ENCODE results near the gene RBM19.

The RBM19 gene

DNA sequence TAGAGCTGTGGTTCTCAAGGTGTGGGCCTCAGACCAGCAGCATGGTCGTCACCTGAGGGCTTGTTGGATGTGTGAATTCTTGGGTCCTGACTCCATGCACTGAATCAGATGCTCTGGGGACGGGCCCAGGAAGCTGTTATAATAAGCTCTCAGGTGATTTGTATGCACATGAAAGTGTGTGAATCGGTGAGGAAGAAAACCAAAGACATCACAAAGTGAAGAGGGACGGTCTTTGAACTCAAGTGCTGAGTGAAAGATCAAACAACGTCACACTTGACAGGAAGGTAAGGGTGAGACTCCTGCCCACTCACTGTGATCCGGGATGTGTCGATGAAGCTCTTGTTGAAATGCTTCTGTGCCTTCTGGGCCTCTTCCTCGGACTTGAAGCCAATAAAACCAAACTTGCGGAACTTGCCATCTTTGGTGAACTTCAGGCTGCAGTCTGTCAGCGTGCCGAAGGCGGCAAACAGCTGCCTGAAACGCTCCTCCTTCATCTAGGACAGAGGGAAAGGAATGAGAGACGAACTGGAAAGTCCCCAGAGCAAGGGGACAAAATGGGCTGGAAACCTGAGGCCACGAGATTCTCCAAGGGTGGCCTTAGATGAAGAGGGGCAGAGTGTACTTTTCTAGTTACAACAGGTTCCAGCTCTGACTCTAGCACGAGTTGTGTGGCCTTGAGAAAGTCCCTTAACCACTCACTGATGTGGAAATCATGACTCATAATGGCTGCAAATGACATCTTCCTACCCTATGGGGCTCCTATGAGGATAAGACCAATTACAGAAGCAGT lies 4.0 kb downstream of the RBM19 start:
- DNase-seq (ENCODE audit: low read depth in 1 of 2, low spot score in 1 of 2): no peak
- TF ChIP-seq JUND (IDR thresholded peaks at IDR 0.05; ENCODE audit: low read depth): no peak
- in situ Hi-C loops (cut with HindIII; ENCODE audit: low pct_unique_long_range_greater_than_20kb, low sequenced_read_pairs): no loop called here

DNA sequence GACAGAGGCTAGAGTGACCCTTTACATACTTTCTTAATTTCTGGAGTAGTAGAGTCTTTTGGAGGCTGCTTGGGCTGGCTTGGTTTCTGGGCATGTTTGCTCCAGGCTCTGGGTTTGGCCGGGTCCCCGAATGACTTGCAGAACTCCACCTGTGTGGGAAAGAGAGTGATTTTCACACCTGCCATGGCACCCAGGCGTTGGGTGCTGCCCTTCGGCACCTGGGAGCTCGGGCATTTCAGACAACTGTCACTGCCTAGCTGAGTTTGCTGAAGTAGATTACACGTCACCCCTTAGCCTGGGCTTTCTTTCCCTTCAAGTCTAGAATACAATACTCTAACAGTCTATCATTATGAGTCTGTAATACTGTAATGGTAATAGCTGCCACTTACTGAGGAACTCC lies 6.1 kb downstream of the RBM19 start:
- in situ Hi-C loops (cut with HindIII; ENCODE audit: low pct_unique_long_range_greater_than_20kb, low sequenced_read_pairs): no loop called here
- DNase-seq (ENCODE audit: low read depth in 1 of 2, low spot score in 1 of 2): no peak
- no peak for TF ChIP-seq JUND (IDR thresholded peaks at IDR 0.05; ENCODE audit: low read depth)

DNA sequence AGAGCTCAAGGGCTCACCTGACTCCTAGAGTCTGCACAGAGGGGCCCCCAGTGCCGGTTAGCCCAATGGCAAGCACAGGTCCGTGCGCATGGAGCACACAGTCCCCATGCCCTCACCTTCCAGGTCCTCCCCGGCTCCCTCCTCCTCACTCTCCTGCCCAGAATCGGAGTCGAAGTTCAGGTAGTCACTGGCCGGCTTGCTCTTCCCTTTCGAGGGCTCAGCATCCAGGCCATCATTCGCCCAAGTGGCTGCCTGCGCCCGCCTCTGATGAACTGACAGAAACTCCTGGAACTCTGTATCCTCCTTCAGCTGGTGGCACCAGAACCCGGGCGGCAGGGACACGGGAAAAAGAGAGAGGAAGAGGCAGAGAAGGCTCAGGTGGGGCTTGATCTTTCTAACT lies 7.0 kb downstream of the RBM19 start:
- in situ Hi-C loops (cut with HindIII; ENCODE audit: low pct_unique_long_range_greater_than_20kb, low sequenced_read_pairs): no loop called here
- no peak for TF ChIP-seq JUND (IDR thresholded peaks at IDR 0.05; ENCODE audit: low read depth)
- DNase-seq (ENCODE audit: low read depth in 1 of 2, low spot score in 1 of 2): no peak

DNA sequence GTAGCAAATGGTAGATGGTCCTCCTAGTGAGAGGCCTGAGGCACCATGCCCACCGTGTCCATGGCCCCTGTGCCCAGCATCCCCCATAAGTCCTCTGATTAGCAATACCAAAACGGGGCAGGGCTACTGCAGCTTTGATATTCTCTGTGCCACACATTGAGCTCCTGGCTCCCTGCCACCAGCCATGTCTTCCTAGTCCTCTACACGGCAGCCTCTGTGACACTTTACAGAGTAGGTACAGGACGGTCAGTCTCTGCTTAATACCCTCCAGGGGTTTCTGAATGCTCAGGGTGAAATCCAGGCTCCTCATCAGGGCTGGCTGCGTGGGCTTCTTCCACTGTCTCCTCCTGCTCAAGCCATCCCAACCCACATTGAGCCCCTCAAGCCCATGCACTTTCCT lies 8.0 kb downstream of the RBM19 start:
- no peak for TF ChIP-seq JUND (IDR thresholded peaks at IDR 0.05; ENCODE audit: low read depth)
- no peak for DNase-seq (ENCODE audit: low read depth in 1 of 2, low spot score in 1 of 2)
- in situ Hi-C loops (cut with HindIII; ENCODE audit: low pct_unique_long_range_greater_than_20kb, low sequenced_read_pairs): no loop called here

DNA sequence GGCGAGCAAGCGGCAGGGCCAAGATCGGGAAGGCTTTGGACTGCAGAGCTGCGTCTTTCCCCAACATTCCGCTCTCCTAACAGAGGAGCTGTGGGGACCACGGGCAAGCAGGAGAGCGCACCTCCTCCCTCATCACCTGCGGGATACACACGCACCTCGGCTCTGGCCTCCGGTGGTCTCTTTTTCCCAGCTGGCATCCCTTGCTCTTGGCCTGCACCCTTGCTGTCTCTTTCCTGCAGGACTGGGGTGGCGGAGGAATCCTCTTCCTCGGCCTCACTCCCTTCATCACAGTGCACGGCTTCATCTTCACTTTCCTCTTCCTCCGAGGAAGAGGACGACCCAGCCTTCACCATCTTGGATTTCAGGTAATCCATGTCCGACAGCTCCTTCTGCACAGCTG lies 8.5 kb downstream of the RBM19 start:
- in situ Hi-C loops (cut with HindIII; ENCODE audit: low pct_unique_long_range_greater_than_20kb, low sequenced_read_pairs): no loop called here
- TF ChIP-seq JUND (IDR thresholded peaks at IDR 0.05; ENCODE audit: low read depth): no peak
- no peak for DNase-seq (ENCODE audit: low read depth in 1 of 2, low spot score in 1 of 2)

DNA sequence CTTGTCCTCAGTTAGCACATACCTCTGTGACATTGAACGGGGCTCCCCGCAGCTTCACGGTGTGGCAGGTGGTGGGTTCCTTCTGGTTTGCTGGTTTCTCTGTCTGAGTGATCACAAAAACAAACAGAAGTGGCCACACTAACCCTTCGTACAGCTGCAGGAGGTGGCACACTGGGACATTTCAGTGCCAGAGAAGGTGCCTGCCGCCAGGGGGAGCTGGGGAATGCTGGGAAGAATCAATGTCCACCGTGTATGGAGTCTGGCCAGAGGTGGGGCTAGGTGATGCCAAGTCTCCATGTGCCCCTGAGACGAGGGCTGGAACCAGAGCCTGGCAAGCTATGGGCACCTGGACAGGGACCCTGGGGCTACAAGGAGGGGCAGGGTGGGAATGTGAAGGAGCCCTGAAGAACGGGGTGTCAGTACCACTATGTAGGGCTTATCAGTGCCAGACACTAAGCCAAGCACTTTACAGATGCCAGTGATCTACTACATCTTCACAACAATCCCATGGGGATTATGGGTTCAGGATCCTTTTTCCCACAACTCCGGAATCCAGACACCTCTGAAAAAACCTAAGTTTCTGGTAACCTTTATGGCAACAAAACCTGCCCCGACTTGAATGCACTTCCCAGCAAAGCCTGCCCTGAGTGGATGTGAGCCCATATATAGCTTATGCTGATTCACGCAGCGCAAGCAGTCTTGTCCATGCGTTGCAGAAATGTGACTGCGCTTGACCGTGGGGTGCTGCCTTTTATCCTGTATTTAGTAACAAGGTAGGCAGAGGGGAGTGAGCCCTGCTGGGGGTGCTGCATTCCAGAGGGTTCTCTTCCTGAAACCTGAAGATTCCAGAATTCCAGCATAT lies 10.8 kb downstream of the RBM19 start:
- peak in 1 of 2 experiments; percentile 71 for DNase-seq (ENCODE audit: low read depth in 1 of 2, low spot score in 1 of 2)
- in situ Hi-C loops (cut with HindIII; ENCODE audit: low pct_unique_long_range_greater_than_20kb, low sequenced_read_pairs): no loop called here
- no peak for TF ChIP-seq JUND (IDR thresholded peaks at IDR 0.05; ENCODE audit: low read depth)

DNA sequence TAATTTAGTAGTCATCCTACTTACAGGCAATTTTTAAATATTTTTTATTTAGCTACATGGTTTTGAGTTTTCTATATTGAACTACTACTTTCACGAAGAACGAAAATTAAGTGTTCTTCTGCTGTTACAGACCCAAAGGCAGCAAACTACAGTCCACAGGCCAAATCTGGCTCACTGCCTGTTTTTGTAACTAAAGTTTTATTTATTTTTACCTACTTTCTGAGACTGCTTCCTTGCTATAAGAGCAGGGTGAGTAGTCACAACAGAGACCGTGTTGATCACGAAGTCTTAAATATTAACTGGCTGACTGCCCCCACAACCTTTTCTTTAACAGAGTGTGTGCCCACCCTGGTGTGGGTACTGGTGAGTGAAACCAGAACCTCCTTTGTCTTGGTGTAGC lies 11.6 kb downstream of the RBM19 start:
- DNase-seq (ENCODE audit: low read depth in 1 of 2, low spot score in 1 of 2): no peak
- no peak for TF ChIP-seq JUND (IDR thresholded peaks at IDR 0.05; ENCODE audit: low read depth)
- in situ Hi-C loops (cut with HindIII; ENCODE audit: low pct_unique_long_range_greater_than_20kb, low sequenced_read_pairs): no loop called here

DNA sequence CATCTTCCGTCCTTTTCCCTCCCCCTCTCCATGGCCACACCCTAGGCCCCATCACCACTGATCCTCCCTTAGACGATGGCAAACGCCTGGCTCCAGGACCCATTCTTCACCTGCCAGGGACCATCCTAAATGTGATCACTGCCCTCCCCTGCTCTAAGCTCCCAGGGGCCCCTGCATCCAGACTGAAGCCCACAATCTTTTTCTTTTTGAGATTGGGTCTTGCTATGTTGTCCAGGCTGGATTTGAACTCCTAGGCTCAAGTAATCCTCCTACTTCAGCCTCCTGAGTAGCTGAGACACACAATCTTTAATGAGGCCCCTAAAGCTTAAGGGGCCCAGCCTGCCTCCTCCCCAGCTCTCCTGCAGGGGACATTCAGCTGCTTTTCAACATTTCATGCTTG lies 15.3 kb downstream of the RBM19 start:
- no peak for DNase-seq (ENCODE audit: low read depth in 1 of 2, low spot score in 1 of 2)
- in situ Hi-C loops (cut with HindIII; ENCODE audit: low pct_unique_long_range_greater_than_20kb, low sequenced_read_pairs): no loop called here
- TF ChIP-seq JUND (IDR thresholded peaks at IDR 0.05; ENCODE audit: low read depth): no peak

DNA sequence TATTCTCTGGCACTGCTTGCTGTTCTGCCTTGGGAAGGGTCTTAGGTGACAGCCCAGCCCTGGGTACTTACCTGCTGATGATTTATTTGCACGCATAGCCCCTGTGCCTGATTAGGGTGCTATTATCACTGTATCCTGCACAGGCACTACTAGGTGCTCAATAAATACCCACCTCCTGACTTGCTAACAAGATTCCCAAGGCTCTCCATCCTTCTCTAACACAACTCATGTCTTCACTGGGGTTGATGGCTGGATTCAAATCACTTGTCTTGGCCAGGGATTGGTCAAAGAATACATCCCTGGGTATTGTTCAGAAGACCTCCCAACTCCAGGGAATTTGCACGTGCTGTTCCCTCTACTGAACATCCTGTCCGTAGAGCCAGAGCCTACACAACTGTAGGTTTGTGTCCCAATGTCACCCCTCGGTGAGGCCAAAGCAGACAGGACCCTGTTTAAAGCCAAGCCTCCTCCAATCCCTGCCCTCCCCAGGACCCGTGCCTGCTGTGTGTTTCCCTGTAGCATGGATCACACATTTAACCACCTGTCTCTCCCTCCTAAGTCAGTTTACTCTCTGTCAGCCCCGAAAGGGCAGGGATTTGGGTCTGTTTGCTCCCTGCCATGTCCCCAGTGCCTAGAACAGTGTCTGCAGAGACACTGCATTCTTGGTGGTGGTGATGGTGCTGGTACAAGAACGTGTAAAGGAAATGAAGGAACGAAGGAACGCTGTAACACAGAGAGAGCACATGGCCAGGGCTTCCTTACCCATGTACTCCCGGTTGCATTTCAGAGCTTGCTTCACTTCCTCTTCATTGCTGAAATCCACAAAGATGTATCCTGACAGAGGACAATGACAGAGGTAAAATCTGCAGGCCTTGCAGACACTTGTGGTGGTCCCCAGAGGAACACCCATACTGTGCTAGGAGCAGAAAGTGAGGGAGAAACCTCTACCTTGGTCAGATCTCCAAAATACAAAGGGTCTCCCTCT lies 16.5 kb downstream of the RBM19 start:
- no peak for TF ChIP-seq JUND (IDR thresholded peaks at IDR 0.05; ENCODE audit: low read depth)
- in situ Hi-C loops (cut with HindIII; ENCODE audit: low pct_unique_long_range_greater_than_20kb, low sequenced_read_pairs): no loop called here
- DNase-seq (ENCODE audit: low read depth in 1 of 2, low spot score in 1 of 2): no peak

DNA sequence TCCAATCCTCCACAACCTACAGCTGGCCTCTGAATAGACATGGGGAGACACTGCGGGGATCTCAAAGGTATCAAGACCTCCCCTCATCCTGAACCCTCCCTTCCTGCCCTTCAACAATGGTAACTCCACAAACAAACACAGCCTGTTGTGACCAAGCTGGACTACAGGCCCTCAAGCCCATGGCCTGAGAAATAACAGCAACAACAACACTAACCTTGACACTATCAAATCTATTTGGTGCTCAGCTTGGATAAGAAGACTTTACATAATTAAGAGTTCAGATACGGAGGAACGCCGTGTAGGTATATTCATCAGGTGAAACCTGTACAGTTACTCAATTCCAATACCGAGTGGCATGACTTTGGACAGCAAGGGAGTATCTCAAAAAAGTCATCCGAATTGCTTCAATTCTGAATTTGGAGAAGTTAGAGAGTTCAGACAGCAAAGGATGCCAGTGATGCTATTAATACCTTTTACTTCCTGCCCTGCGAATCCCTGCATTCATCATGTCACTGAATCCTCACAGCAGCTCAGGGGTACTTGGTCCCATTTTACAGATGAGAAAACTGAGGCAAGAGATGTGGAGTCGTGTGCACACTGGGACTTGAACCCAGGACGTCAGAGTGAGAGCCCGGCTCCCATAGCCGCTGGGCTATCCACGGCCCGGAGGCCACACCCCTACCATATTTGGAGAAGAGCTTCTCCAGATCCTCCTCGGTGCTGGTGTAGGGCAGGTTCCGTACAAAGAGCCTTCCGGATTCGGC lies 17.8 kb downstream of the RBM19 start:
- no peak for TF ChIP-seq JUND (IDR thresholded peaks at IDR 0.05; ENCODE audit: low read depth)
- DNase-seq (ENCODE audit: low read depth in 1 of 2, low spot score in 1 of 2): no peak
- in situ Hi-C loops (cut with HindIII; ENCODE audit: low pct_unique_long_range_greater_than_20kb, low sequenced_read_pairs): no loop called here

DNA sequence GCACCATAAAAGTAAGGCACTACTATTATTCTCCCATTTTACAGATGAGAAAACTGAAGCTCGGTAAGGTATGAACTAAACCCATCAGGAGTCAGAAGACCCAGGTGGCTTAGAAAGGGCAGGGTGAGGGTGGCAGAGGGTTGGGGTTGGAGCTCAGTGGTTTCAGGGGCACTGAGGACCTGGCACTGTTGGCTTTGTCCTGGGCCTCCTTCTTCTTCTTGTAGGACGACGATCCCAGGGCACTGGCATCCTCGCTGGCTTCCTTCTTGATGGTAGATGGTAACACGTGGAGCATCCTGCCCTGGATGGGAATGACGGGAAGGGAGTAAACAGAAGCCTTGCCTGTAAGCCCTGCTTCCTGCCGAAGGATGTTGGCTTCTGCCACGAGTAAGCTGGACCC lies 19.9 kb downstream of the RBM19 start:
- TF ChIP-seq JUND (IDR thresholded peaks at IDR 0.05; ENCODE audit: low read depth): no peak
- no peak for DNase-seq (ENCODE audit: low read depth in 1 of 2, low spot score in 1 of 2)
- in situ Hi-C loops (cut with HindIII; ENCODE audit: low pct_unique_long_range_greater_than_20kb, low sequenced_read_pairs): no loop called here
